SU-DHL-6 (cell line): ENCODE measurements around the gene NOSIP.

Experiments
- H2AFZ ChIP-seq: fragments of 200-600 bp; sonication (generic); 2 replicates; pipeline ENCODE4 v1.6.1; 2014; ENCODE audit warnings: low read depth, mild to moderate bottlenecking, moderate library complexity, mixed read lengths, antibody characterized with exemption, low read length; ENCODE audit not compliant: severe bottlenecking
- H3F3A ChIP-seq: fragments of 200-600 bp; shearing (Covaris generic); 2 replicates; pipeline ENCODE4 v1.6.0; 2016; ENCODE audit warnings: antibody characterized with exemption, mild to moderate bottlenecking; ENCODE audit not compliant: insufficient read depth
- H3K27ac ChIP-seq: fragments of 200-600 bp; sonication (generic); 2 replicates; pipeline ENCODE4 v1.5.1; 2016; ENCODE audit warnings: low read depth, mild to moderate bottlenecking, low read length, moderate library complexity, mixed read lengths
- H3K27me3 ChIP-seq: fragments of 200-600 bp; sonication (generic), shearing (Covaris generic); 2 replicates; pipeline ENCODE4 v1.6.0; 2014; ENCODE audit warnings: mild to moderate bottlenecking, low read length
- H3K36me3 ChIP-seq: fragments of 200-600 bp; sonication (generic); 2 replicates; pipeline ENCODE4 v1.6.1; 2014; ENCODE audit warnings: mild to moderate bottlenecking, low read length, mixed read lengths
- H3K4me2 ChIP-seq: fragments of 300-600, 200-600 bp; shearing (Covaris generic), sonication (generic); 2 replicates; pipeline ENCODE4 v1.6.0; 2014; ENCODE audit warnings: low read length, low read depth, mild to moderate bottlenecking; ENCODE audit not compliant: poor library complexity, severe bottlenecking
- H3K4me3 ChIP-seq: fragments of 200-600 bp; sonication (generic); 2 replicates; pipeline ENCODE4 v1.5.1; 2014; ENCODE audit warnings: antibody characterized with exemption, low read length, mild to moderate bottlenecking, mixed read lengths; ENCODE audit not compliant: insufficient read depth, poor library complexity, severe bottlenecking
- H3K79me2 ChIP-seq: fragments of 200-600 bp; sonication (generic); 2 replicates; pipeline ENCODE4 v1.6.1; 2014; ENCODE audit warnings: mild to moderate bottlenecking, low read length, moderate library complexity; ENCODE audit not compliant: insufficient read depth
- H3K9ac ChIP-seq: fragments of 200-600 bp; sonication (generic); 2 replicates; pipeline ENCODE4 v1.7.0; 2014; ENCODE audit warnings: mild to moderate bottlenecking, low read length
- H3K9me2 ChIP-seq: fragments of 200-600 bp; sonication (generic); replicated peaks from 2 replicates; pipeline ENCODE4 v1.6.1; 2014; ENCODE audit warnings: low read length; ENCODE audit not compliant: insufficient read depth
- H3K9me3 ChIP-seq: fragments of 200-600 bp; sonication (generic); 2 replicates; pipeline ENCODE4 v1.6.1; 2014; ENCODE audit warnings: low read length, mixed read lengths; ENCODE audit not compliant: insufficient read depth
- H4K20me1 ChIP-seq: fragments of 200-600 bp; sonication (generic); 2 replicates; pipeline ENCODE4 v1.6.1; 2014; ENCODE audit warnings: low read depth, mild to moderate bottlenecking, antibody characterized with exemption, low read length, moderate library complexity, mixed read lengths
- EZH2phosphoT487 ChIP-seq: fragments of 200-600 bp; sonication (generic), shearing (Covaris generic); conservative IDR thresholded peaks from 2 replicates; pipeline ENCODE4 v1.6.1; 2018; ENCODE audit warnings: mild to moderate bottlenecking, antibody characterized with exemption, low read length, moderate library complexity, mixed read lengths
- TF ChIP-seq, protein P1 (sequence below): fragments of 200-600 bp; sonication (generic); IDR thresholded peaks from one replicate; pipeline ENCODE4 v1.5.1; 2017; ENCODE audit warnings: antibody characterized with exemption, mild to moderate bottlenecking, low read length, moderate library complexity; ENCODE audit not compliant: insufficient read depth, poor library complexity, severe bottlenecking

NOSIP gene

DNA sequence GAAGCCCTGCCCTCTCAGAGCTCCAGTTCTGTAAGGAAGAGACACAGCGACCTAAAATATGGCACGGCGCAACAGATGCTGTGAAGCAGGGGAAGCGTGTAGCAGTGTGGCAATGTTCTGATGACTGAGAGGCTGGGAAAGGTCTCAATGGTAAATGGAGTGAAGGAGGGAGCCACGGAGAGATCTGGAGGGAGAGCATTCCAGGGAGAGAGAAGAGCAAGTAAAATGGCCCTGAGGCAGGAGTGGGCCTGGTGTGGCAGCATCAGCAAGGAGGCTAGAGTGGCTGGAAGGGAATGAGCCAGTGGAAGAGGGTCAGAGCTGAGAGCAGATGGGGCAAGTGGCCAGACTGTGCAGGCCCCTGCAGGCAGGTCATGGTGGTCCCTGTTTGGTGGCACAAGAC lies 36.2 kb downstream of the NOSIP start:
- no peaks in the 10 kb centered on the region for H3F3A ChIP-seq
- H3K36me3 ChIP-seq, result no peaks in the 10 kb centered on the region

DNA sequence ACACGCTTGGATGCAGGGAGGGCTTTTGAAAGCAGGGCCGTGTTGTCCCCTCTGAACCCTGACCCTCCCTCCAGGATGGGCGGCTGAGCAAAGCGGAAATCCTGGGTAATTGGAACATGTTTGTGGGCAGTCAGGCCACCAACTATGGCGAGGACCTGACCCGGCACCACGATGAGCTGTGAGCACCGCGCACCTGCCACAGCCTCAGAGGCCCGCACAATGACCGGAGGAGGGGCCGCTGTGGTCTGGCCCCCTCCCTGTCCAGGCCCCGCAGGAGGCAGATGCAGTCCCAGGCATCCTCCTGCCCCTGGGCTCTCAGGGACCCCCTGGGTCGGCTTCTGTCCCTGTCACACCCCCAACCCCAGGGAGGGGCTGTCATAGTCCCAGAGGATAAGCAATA lies 37.3 kb downstream of the NOSIP start:
- TF ChIP-seq EZH2phosphoT487, result no peak
- TF ChIP-seq, protein P1, sequence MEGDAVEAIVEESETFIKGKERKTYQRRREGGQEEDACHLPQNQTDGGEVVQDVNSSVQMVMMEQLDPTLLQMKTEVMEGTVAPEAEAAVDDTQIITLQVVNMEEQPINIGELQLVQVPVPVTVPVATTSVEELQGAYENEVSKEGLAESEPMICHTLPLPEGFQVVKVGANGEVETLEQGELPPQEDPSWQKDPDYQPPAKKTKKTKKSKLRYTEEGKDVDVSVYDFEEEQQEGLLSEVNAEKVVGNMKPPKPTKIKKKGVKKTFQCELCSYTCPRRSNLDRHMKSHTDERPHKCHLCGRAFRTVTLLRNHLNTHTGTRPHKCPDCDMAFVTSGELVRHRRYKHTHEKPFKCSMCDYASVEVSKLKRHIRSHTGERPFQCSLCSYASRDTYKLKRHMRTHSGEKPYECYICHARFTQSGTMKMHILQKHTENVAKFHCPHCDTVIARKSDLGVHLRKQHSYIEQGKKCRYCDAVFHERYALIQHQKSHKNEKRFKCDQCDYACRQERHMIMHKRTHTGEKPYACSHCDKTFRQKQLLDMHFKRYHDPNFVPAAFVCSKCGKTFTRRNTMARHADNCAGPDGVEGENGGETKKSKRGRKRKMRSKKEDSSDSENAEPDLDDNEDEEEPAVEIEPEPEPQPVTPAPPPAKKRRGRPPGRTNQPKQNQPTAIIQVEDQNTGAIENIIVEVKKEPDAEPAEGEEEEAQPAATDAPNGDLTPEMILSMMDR, result no peak
- no peak overlapping the region for H3K27ac ChIP-seq
- H3K9me2 ChIP-seq, result no peaks in the 10 kb centered on the region
- H4K20me1 ChIP-seq, result no peaks in the 10 kb centered on the region
- H3K9me3 ChIP-seq, result no peaks in the 10 kb centered on the region
- H3K4me3 ChIP-seq, result no peak overlapping the region
- no peak overlapping the region for H3K9ac ChIP-seq
- H3K79me2 ChIP-seq, result no peaks in the 10 kb centered on the region
- no peak overlapping the region for H2AFZ ChIP-seq
- no peaks in the 10 kb centered on the region for H3F3A ChIP-seq
- H3K27me3 ChIP-seq, result no peaks in the 10 kb centered on the region
- H3K36me3 ChIP-seq, result no peaks in the 10 kb centered on the region
- H3K4me2 ChIP-seq, result no peak overlapping the region

More for the DNA sequence above, 36.2 kb downstream of the NOSIP start:
- Histone ChIP-seq H3K9me2 (no peaks in the 10 kb centered on the region), H3K4me3 (no peak overlapping the region), H3K4me2 (no peak overlapping the region), H3K79me2 (no peaks in the 10 kb centered on the region), H3K27me3 (no peaks in the 10 kb centered on the region), H3K9ac (no peak overlapping the region), H3K9me3 (no peaks in the 10 kb centered on the region), H2AFZ (no peak overlapping the region), H4K20me1 (no peaks in the 10 kb centered on the region), H3K27ac (no peak overlapping the region)
- TF ChIP-seq, protein P1, result no peak
- no peak for TF ChIP-seq EZH2phosphoT487

DNA sequence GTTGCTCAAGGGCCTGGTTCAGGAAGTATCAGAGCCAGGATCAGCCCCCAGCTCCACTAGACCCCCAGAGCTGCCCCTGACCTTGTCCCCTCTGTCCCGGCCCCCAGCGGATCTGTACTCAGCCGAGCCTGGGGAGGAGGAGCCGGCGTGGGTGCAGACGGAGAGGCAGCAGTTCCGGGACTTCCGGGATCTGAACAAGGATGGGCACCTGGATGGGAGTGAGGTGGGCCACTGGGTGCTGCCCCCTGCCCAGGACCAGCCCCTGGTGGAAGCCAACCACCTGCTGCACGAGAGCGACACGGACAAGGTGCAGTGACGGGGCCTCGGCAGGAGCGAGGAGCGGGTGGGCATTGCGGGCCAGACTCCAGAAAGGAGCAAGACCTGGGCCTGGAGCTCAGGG lies 37.9 kb downstream of the NOSIP start:
- Histone ChIP-seq H2AFZ (no peak overlapping the region), H3F3A (peaks cover 4% of the 10 kb centered on the region; the same call in 1 of the 2 replicates), H3K27me3 (no peaks in the 10 kb centered on the region), H3K9me3 (no peaks in the 10 kb centered on the region), H3K9me2 (no peaks in the 10 kb centered on the region), H4K20me1 (no peaks in the 10 kb centered on the region), H3K9ac (no peak overlapping the region), H3K36me3 (no peaks in the 10 kb centered on the region), H3K79me2 (no peaks in the 10 kb centered on the region), H3K4me2 (no peak overlapping the region), H3K27ac (no peak overlapping the region), H3K4me3 (no peak overlapping the region)
- TF ChIP-seq, protein P1, result no peak
- TF ChIP-seq EZH2phosphoT487, result no peak
